ENCODE results near the gene TMEM132D.

- TF ChIP-seq CTCF (IDR thresholded peaks at IDR 0.05) = no peak
- no peak for TF ChIP-seq POLR2AphosphoS5 (IDR thresholded peaks at IDR 0.05)
- TF ChIP-seq EP300 (IDR thresholded peaks at IDR 0.05) = no peak
Measured at GRCh38 chr12:129941618-129942017, 37.8 kb upstream of the TMEM132D start.
